Peyer's patch (tissue), 4 donors: ENCODE measurements around the gene EGLN3.

Experiments
- POLR2A ChIP-seq, 2 donors: fragments of 450-650 bp; IDR thresholded peaks; one replicate each; pipeline ENCODE4 v1.5.1; 2017; ENCODE audit warnings: antibody characterized with exemption in 2 of 2, mild to moderate bottlenecking in 2 of 2, moderate library complexity in 2 of 2
- TF ChIP-seq, protein P1 (sequence below), 6 experiments: fragments of 450-650 bp in 4 of 6; fragments of 200-600 bp in 2 of 6; sonication (generic) in 1 of 6; IDR thresholded peaks; one replicate each; pipeline ENCODE4 v1.5.1; 2017 to 2019; ENCODE audit warnings: antibody characterized with exemption in 6 of 6, mild to moderate bottlenecking in 3 of 6, moderate library complexity in 1 of 6

GRCh38 chr14:33951183-33951840, 438 bp upstream of the EGLN3 start:
- TF ChIP-seq, protein P1, sequence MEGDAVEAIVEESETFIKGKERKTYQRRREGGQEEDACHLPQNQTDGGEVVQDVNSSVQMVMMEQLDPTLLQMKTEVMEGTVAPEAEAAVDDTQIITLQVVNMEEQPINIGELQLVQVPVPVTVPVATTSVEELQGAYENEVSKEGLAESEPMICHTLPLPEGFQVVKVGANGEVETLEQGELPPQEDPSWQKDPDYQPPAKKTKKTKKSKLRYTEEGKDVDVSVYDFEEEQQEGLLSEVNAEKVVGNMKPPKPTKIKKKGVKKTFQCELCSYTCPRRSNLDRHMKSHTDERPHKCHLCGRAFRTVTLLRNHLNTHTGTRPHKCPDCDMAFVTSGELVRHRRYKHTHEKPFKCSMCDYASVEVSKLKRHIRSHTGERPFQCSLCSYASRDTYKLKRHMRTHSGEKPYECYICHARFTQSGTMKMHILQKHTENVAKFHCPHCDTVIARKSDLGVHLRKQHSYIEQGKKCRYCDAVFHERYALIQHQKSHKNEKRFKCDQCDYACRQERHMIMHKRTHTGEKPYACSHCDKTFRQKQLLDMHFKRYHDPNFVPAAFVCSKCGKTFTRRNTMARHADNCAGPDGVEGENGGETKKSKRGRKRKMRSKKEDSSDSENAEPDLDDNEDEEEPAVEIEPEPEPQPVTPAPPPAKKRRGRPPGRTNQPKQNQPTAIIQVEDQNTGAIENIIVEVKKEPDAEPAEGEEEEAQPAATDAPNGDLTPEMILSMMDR (IDR thresholded peaks at IDR 0.05) = no peak
- no peak for TF ChIP-seq POLR2A (IDR thresholded peaks at IDR 0.05)
